ENCODE data around the gene ARID3C.

Gene ARID3C

DNA sequence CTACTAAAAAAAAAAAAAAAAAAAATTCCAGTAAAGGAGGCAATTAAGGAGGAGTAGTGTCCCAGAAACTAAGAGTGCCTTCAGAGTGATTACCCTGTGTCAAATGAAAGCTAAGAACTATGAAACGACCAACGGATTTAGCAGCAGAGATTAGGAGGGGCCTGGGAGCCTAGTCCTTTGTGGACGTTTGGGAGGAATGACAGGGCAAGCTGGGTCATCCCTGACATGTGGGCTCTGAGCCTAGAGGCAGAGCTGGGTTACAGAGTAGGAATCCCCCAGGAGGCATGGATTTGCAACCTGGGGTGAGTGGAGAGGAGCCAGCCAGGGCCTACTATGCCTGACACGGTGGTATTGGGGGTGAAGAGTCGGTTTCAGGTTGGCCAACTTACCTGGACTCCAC is 4.3 kb upstream of the ARID3C start:
- DNase-seq (ENCODE audit: low spot score in 2 of 2) (no peak), ATAC-seq (replicated peaks; ENCODE audit: extremely low read depth, poor library complexity, severe bottlenecking) (no peak)
- Mint-ChIP-seq H3K9me3 (no peaks in the 10 kb centered on the region), H3K27me3 (peaks cover 28% of the 10 kb centered on the region), H3K4me3 (no peak overlapping the region), H3K36me3 (ENCODE audit: insufficient read depth) (peaks cover 15% of the 10 kb centered on the region), H3K27ac (ENCODE audit: low read depth) (no peak overlapping the region), H3K4me1 (peaks cover 42% of the 10 kb centered on the region)

DNA sequence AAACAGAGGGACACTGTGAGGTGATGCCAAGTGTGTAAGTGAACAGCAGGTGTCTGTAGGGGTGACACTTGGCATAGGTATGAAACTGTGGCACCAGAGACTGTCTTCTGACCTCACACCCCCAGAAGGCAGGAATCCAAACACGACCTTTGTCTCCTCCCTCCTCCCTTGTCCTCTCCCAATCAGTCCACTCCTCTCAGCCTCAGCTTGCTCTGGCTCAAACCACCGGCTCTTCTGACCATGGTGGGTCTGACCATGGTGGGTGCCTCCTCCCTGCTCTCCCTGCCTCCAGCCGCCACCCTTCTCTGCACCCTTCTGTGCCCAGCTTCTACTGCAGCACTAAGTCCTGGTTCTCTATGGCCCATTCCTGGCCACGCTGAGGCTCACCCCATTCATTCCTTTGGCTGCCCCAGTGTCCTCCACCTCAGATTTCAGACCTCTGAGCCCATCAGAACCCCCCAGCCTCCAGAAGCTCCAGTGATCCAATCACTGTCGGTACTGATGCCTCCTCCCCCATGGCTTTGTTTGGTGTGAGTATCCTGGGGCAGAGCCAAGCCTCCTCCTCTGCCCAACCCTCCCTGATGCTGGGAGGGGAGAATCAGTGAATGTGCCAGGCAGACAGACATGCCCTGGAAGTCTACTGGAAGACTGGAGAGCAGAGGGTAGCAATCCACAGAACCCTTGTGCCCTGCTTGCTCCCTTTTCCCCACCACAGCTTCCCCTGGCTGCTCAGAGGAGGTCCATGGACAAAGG is 1.7 kb upstream of the ARID3C start:
- Mint-ChIP-seq H3K27me3 (peaks cover 53% of the 10 kb centered on the region), H3K4me1 (peaks cover 26% of the 10 kb centered on the region), H3K27ac (ENCODE audit: low read depth) (no peak overlapping the region), H3K9me3 (no peaks in the 10 kb centered on the region), H3K36me3 (ENCODE audit: insufficient read depth) (peaks cover 6% of the 10 kb centered on the region), H3K4me3 (peak overlapping the region; percentile 79)
- no peak for ATAC-seq (replicated peaks; ENCODE audit: extremely low read depth, poor library complexity, severe bottlenecking)
- DNase-seq (ENCODE audit: low spot score in 2 of 2): no peak

GRCh38 chr9:34629491-34629808 is 584 bp upstream of the ARID3C start:
- DNase-seq (ENCODE audit: low spot score in 2 of 2): no peak
- Mint-ChIP-seq H3K27me3 (peaks cover 62% of the 10 kb centered on the region), H3K9me3 (no peaks in the 10 kb centered on the region), H3K4me1 (peaks cover 22% of the 10 kb centered on the region), H3K36me3 (ENCODE audit: insufficient read depth) (peaks cover 6% of the 10 kb centered on the region), H3K27ac (ENCODE audit: low read depth) (no peak overlapping the region), H3K4me3 (peak overlapping the region; percentile 79)
- ATAC-seq (replicated peaks; ENCODE audit: extremely low read depth, poor library complexity, severe bottlenecking): no peak

- Mint-ChIP-seq H3K27me3 (peaks cover 74% of the 10 kb centered on the region), H3K4me1 (peaks cover 16% of the 10 kb centered on the region), H3K36me3 (ENCODE audit: insufficient read depth) (peaks cover 5% of the 10 kb centered on the region), H3K4me3 (peak overlapping the region; percentile 79), H3K9me3 (no peaks in the 10 kb centered on the region), H3K27ac (ENCODE audit: low read depth) (peak overlapping the region; percentile 0)
- DNase-seq (ENCODE audit: low spot score in 2 of 2) (no peak), ATAC-seq (replicated peaks; ENCODE audit: extremely low read depth, poor library complexity, severe bottlenecking) (no peak)
Measured at GRCh38 chr9:34627716-34628655, 880 bp downstream of the ARID3C start.

DNA sequence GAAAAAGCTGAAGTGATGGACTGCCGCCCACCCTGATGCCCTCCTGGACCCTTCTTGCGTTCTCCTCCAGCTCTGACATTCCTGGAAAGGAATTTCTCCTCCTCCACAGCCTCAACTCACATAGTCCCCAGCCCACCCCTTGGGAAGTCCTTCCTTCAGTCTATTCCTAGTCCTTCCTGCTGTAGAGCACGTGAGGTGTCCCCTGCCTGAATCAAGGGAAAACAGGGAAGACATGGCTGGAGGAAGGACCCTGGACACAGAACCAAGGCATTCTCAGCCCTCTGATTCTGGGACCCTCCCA is 3.7 kb downstream of the ARID3C start:
- H3K36me3 Mint-ChIP-seq (ENCODE audit: insufficient read depth): peaks cover 4% of the 10 kb centered on the region
- no peaks in the 10 kb centered on the region for H3K9me3 Mint-ChIP-seq
- peaks cover 85% of the 10 kb centered on the region for H3K27me3 Mint-ChIP-seq
- peaks cover 27% of the 10 kb centered on the region for H3K4me1 Mint-ChIP-seq
- ATAC-seq (replicated peaks; ENCODE audit: extremely low read depth, poor library complexity, severe bottlenecking) (no peak), DNase-seq (ENCODE audit: low spot score in 2 of 2) (no peak)
- no peak overlapping the region for H3K4me3 Mint-ChIP-seq
- no peak overlapping the region for H3K27ac Mint-ChIP-seq (ENCODE audit: low read depth)

- H3K4me1 Mint-ChIP-seq: peaks cover 32% of the 10 kb centered on the region
- peaks cover 4% of the 10 kb centered on the region for H3K36me3 Mint-ChIP-seq (ENCODE audit: insufficient read depth)
- no peaks in the 10 kb centered on the region for H3K9me3 Mint-ChIP-seq
- H3K27me3 Mint-ChIP-seq: peaks cover 80% of the 10 kb centered on the region
- H3K4me3 Mint-ChIP-seq: no peak overlapping the region
- ATAC-seq (replicated peaks; ENCODE audit: extremely low read depth, poor library complexity, severe bottlenecking) (no peak), DNase-seq (ENCODE audit: low spot score in 2 of 2) (no peak)
- no peak overlapping the region for H3K27ac Mint-ChIP-seq (ENCODE audit: low read depth)
Measured at GRCh38 chr9:34624475-34625185, 4.2 kb downstream of the ARID3C start.

DNA sequence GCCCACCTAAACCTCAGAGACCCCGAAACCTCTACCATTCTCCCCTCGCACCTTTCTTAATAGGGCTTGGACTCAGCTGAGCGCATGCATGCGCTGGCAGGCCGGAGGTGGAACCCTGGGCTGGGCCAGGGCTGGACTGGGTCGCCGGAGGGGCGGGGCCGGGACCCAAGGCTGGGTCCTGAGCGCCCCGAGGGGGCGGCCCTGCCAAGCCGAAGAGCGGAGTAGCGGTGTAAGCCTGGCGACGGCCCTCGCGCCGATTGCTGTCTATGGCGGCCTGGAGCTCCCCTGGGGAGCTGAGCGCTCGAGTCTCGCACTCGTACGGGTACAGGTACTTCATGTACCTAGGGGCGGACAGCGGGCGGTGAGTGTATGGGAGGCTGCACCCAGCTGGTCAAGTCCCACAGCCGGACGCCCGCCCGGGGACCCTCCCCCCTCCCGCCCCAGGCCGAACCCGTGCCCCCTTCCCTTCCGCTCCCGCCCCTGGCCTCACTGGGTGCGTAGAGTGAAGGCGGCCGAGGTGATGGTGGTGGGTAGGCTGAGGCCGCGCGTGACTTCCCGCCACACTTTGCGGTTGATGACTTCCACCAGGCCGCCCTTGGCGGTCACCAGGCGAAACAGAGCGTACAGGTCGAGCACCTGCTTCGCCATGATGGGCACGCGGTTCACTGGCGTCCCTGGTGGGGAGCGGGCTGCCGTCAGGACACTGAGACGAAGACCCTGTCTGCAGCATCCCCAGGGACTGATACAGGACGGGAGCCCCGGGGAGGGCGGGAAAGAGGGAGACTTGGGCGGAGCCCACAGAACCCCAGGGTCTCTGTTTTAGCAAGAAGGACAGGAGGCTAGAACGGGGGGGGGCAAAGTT is 5.3 kb downstream of the ARID3C start:
- Mint-ChIP-seq H3K27ac (ENCODE audit: low read depth) (no peak overlapping the region), H3K4me3 (no peak overlapping the region), H3K9me3 (no peaks in the 10 kb centered on the region), H3K4me1 (peaks cover 34% of the 10 kb centered on the region), H3K36me3 (ENCODE audit: insufficient read depth) (peaks cover 4% of the 10 kb centered on the region), H3K27me3 (peaks cover 70% of the 10 kb centered on the region)
- no peak for DNase-seq (ENCODE audit: low spot score in 2 of 2)
- ATAC-seq (replicated peaks; ENCODE audit: extremely low read depth, poor library complexity, severe bottlenecking): no peak

DNA sequence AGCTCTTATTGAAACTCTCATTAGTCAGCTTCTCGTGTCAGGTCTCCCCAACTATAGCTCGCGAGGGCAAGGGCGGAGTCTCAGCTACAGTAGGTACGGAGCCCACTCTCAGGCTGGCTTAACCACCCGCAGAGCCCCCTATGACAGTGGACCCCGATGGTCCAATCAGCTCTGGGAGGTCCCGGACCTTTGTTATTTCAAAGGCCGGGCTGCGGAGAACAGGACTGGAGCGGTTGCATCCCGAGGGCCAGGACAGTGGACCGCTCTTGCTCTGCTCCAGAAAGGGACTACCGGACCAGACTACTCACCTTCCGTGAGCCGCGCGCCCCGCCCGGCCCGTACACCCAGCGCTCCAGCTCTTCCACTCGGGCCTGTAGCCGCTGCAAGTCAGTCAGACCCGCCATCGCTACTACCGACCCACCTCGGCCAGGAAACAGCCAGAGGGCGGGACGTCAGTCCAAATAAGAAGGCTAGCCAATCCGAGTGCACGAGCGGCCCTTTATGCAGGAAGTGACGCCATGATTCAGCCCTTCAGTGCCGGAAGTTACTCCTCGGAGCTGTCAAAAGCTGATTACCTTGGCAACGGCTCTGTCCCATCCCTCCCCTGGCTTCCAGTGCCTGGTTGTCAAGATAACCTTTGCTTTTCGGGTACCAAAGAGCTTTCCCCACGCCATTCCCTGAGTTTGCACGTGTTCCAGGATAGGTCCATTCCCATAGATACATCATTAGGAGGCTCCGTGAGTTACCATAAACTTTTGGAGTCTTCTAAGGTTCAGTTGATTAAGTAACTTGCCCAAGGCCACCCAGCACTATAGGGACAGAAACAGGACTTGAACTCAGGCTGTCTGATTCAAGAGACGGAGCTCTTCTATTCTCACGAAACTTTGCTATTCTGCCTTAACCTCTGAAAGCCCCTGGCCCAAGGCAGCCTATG is 8.5 kb downstream of the ARID3C start, which contains the start of gene DCTN3:
DCTN3 (minus strand) TSS at position 435 of the 934 bp plus-strand sequence; CDS start at position 404, 31 bp downstream.
- Mint-ChIP-seq H3K36me3 (ENCODE audit: insufficient read depth) (peaks cover 14% of the 10 kb centered on the region), H3K27ac (ENCODE audit: low read depth) (peak within 1 kb of the TSS; percentile 90), H3K9me3 (no peaks in the 10 kb centered on the region), H3K4me3 (peak within 1 kb of the TSS; percentile 96), H3K27me3 (peaks cover 37% of the 10 kb centered on the region), H3K4me1 (peaks cover 28% of the 10 kb centered on the region)
- ATAC-seq (replicated peaks; ENCODE audit: extremely low read depth, poor library complexity, severe bottlenecking) (peak; percentile 99), DNase-seq (ENCODE audit: low spot score in 2 of 2) (peak; percentile 77 to 86)

- H3K9me3 Mint-ChIP-seq: no peaks in the 10 kb centered on the region
- DNase-seq (ENCODE audit: low spot score in 2 of 2) (no peak), ATAC-seq (replicated peaks; ENCODE audit: extremely low read depth, poor library complexity, severe bottlenecking) (no peak)
- H3K4me1 Mint-ChIP-seq: peaks cover 44% of the 10 kb centered on the region
- H3K4me3 Mint-ChIP-seq: no peak overlapping the region
- peaks cover 19% of the 10 kb centered on the region for H3K36me3 Mint-ChIP-seq (ENCODE audit: insufficient read depth)
- H3K27ac Mint-ChIP-seq (ENCODE audit: low read depth): no peak overlapping the region
- no peaks in the 10 kb centered on the region for H3K27me3 Mint-ChIP-seq
Measured at GRCh38 chr9:34615132-34615531, 13.7 kb downstream of the ARID3C start.

- no peaks in the 10 kb centered on the region for H3K27me3 Mint-ChIP-seq
- peaks cover 19% of the 10 kb centered on the region for H3K36me3 Mint-ChIP-seq (ENCODE audit: insufficient read depth)
- no peaks in the 10 kb centered on the region for H3K9me3 Mint-ChIP-seq
- peak overlapping the region; percentile 91 for H3K27ac Mint-ChIP-seq (ENCODE audit: low read depth)
- DNase-seq (ENCODE audit: low spot score in 2 of 2) (peak; percentile 42 to 43), ATAC-seq (replicated peaks; ENCODE audit: extremely low read depth, poor library complexity, severe bottlenecking) (peak; percentile 44)
- peaks cover 31% of the 10 kb centered on the region for H3K4me1 Mint-ChIP-seq
- peak overlapping the region; percentile 88 for H3K4me3 Mint-ChIP-seq
Measured at GRCh38 chr9:34612788-34613390, 16.0 kb downstream of the ARID3C start.

All from central memory CD8-positive, alpha-beta T cell (primary cell).